ENCODE data around the gene FGGY. TPM values are rescaled to one million over a fixed set of nuclear protein-coding genes. Genes with fewer than 3 reads are reported as not detected.
"Not testable (repeated sequence)": the region's sequence is repeated elsewhere in the genome, so short reads cannot be mapped to it uniquely, and the experiment has no call there.

Gene FGGY
- total RNA-seq, 4 donors from 2014 or later: 20.6 to 138 (median 32.8) TPM

- Histone ChIP-seq H3K36me3 (no peaks in the 10 kb centered on the region), H3K4me3 (no peak overlapping the region), H3K4me1 (peaks cover 0 to 2% of the 10 kb centered on the region in 2 donors), H3K27me3 (no peaks in the 10 kb centered on the region), H3K9me3 (no peaks in the 10 kb centered on the region), H3K27ac (no peak overlapping the region)
- DNase-seq: no peak
- intact Hi-C loops (cut with DNase I; ENCODE audit: low total_unique reads): loop anchor here (10.0 kb wide), 1 partner anchor 772 kb away; the partner anchor contains the start of gene JUN
- TF ChIP-seq POLR2A (IDR thresholded peaks at IDR 0.05): no peak
- TF ChIP-seq, protein P1, sequence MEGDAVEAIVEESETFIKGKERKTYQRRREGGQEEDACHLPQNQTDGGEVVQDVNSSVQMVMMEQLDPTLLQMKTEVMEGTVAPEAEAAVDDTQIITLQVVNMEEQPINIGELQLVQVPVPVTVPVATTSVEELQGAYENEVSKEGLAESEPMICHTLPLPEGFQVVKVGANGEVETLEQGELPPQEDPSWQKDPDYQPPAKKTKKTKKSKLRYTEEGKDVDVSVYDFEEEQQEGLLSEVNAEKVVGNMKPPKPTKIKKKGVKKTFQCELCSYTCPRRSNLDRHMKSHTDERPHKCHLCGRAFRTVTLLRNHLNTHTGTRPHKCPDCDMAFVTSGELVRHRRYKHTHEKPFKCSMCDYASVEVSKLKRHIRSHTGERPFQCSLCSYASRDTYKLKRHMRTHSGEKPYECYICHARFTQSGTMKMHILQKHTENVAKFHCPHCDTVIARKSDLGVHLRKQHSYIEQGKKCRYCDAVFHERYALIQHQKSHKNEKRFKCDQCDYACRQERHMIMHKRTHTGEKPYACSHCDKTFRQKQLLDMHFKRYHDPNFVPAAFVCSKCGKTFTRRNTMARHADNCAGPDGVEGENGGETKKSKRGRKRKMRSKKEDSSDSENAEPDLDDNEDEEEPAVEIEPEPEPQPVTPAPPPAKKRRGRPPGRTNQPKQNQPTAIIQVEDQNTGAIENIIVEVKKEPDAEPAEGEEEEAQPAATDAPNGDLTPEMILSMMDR (IDR thresholded peaks at IDR 0.05): no peak
Measured at GRCh38 chr1:59556398-59556797, 259.5 kb downstream of the FGGY start.

DNA sequence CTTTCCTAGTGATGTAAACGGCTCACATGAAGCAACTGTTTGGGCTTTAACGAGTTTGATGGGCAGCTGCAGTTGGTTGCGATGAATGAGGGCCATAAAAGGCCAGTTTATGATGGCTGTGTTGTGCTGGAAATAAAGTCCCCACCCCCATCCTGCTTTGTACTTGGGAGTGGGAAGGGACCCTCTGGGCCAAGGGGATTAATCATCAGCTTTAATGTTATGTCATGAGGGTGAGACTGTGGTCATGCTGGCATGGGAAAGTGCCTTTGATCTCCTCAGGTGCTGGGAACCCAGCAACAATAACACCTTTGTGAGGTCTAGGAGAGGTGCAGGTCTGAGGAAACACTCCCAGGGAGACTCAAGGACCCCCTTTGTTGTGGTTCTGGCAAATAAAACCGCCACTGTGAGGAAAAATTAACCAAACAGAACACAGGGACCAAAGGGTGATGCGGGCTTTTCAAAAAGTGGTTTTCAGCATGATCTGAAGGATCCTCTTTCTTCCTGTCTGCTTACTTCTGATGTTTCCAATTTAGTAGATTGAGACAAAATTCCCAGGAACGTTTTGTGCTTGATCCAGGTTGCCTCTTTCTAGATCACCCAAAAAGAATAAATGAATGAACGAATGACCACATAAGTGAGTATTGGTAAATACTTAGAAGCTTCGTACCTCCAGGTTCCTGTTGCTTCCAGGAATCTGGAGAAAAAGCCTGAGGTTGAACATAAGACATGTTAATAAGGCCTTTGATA, 260.1 kb downstream of the FGGY start:
- Histone ChIP-seq H3K36me3 (no peaks in the 10 kb centered on the region), H3K27me3 (no peaks in the 10 kb centered on the region), H3K4me3 (no peak overlapping the region), H3K27ac (no peak overlapping the region), H3K4me1 (no peaks in the 10 kb centered on the region), H3K9me3 (no peaks in the 10 kb centered on the region)
- intact Hi-C loops (cut with DNase I; ENCODE audit: low total_unique reads): loop anchor here (10.0 kb wide), 1 partner anchor 772 kb away; the partner anchor contains the start of gene JUN
- TF ChIP-seq, protein P1 (IDR thresholded peaks at IDR 0.05): no peak
- no peak for TF ChIP-seq POLR2A (IDR thresholded peaks at IDR 0.05)
- no peak for DNase-seq

DNA sequence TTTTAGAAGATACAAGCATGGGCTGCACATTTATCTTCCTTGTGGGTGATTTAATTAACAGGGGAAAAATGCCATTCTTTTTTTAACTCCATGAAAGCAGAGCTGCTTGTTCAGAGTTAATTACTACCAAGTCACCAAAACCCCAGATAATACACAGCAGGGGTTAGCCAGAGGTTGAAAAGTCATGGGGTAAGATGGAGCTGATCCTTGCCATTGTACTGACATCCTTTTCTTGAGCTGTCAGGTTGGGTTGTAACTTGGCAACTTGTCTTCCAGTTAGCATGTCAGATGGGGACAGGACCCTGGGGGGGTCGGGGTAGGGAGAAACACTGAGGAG, 260.6 kb downstream of the FGGY start:
- Histone ChIP-seq H3K9me3 (no peaks in the 10 kb centered on the region), H3K4me3 (no peak overlapping the region), H3K4me1 (no peaks in the 10 kb centered on the region), H3K36me3 (no peaks in the 10 kb centered on the region), H3K27me3 (no peaks in the 10 kb centered on the region), H3K27ac (no peak overlapping the region)
- no peak for TF ChIP-seq POLR2A (IDR thresholded peaks at IDR 0.05)
- TF ChIP-seq, protein P1 (IDR thresholded peaks at IDR 0.05): no peak
- intact Hi-C loops (cut with DNase I; ENCODE audit: low total_unique reads): loop anchor here (10.0 kb wide), 1 partner anchor 773 kb away; the partner anchor contains the start of gene JUN
- DNase-seq: no peak

DNA sequence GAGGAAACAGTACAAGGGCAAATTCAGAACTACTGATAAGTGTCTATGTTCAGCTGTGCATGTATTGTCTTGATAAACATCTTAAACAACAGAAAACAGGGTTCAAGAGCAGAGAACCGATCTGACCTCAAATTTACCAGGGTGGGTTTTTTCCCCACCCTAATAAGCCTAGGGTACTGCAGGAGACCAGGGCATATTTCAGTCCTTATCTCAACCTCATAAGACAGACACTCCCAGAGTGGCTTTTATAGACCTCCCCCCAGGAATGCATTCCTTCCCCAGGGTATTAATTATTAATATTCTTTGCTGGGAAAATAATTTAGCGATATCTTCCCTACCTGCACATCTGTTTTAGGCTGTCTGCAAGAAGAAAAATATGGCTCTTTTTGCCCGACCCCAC, 261.7 kb downstream of the FGGY start:
- not testable (repeated sequence) for H3K27ac ChIP-seq, H3K4me1 ChIP-seq, DNase-seq, H3K9me3 ChIP-seq, H3K36me3 ChIP-seq, H3K27me3 ChIP-seq, H3K4me3 ChIP-seq
- intact Hi-C loops (cut with DNase I; ENCODE audit: low total_unique reads): loop anchor here (10.0 kb wide), 1 partner anchor 774 kb away; the partner anchor contains the start of gene JUN

DNA sequence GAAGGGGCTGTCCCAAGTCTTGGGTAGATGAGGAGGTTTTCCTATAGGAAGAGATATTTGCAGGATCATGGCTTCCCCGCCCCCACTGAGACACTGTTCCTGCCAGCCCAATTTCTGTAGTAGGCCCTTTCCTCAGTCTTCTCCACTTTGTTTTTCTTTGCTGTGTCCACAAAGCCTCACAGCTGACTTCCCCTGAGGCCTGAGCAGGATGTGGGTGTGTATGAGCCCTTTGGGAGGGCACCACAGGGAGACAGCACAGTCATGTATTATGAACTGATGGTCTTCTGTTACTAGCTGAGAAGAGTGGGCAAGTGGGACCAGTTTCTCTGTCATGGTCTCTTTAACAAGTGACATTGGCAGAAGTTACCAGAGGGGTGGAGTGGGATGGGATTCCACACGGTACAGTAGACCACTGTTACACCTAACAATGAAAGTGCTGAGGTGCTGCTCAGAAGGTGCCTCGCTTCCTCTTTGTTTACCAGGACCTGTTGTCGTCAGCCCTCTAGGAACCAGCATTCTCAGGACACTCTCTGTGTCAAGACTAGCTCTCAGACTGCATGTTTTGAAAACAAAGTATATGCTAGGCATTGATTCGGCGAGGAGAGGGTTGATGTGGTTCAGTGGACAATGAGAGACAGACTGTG, 264.0 kb downstream of the FGGY start:
- H3K27me3 ChIP-seq: no peaks in the 10 kb centered on the region
- no peak overlapping the region for H3K27ac ChIP-seq
- H3K4me3 ChIP-seq: no peak overlapping the region
- no peak for DNase-seq
- H3K4me1 ChIP-seq: no peaks in the 10 kb centered on the region
- TF ChIP-seq, protein P1 (IDR thresholded peaks at IDR 0.05): no peak
- TF ChIP-seq POLR2A (IDR thresholded peaks at IDR 0.05): no peak
- no peaks in the 10 kb centered on the region for H3K9me3 ChIP-seq
- no peaks in the 10 kb centered on the region for H3K36me3 ChIP-seq
- intact Hi-C loops (cut with DNase I; ENCODE audit: low total_unique reads): no loop called here

All from uterus (tissue), 4 donors.